Measurements from ENCODE around the gene FTO.
A peak's percentile ranks its signal among the peaks of the same experiment; 100 is the strongest.

Gene FTO

DNA sequence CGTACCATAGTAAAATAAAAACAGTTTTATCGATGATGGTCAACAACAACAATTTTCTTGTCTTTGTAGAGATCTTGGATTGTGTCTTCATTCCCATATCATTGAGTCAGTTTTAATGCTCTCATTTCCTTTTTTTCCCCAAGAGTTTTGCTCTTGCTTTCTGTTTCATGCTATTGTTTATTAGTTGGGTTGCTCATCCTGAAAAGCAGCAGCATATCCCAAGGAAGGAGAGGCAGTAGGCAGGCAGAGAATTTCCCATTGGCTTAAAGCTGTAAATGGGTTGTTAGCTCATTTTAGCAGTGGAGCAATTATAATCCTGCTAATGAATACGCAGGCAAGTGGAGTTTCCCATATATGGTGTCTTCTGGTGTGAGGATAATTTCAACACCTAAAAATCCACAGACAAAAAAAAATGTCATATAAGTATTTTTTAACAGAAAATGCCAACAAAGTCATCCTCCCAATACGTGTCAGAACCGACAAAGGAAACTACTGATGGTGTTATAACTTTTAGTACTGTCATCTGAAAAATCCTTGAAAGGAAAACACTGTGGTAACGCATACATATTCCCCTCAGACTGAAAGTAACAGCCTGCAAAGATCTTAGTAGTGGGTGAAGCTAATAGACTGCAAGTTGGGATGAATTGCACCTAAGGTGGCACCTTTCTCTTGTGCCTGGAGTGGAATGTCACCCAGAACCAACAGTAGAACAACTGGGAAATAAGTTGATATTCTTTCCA lies 218.3 kb downstream of the FTO start:
- FAIRE-seq (no peak), DNase-seq (ENCODE audit: insufficient read length, low spot score) (no peak)

DNA sequence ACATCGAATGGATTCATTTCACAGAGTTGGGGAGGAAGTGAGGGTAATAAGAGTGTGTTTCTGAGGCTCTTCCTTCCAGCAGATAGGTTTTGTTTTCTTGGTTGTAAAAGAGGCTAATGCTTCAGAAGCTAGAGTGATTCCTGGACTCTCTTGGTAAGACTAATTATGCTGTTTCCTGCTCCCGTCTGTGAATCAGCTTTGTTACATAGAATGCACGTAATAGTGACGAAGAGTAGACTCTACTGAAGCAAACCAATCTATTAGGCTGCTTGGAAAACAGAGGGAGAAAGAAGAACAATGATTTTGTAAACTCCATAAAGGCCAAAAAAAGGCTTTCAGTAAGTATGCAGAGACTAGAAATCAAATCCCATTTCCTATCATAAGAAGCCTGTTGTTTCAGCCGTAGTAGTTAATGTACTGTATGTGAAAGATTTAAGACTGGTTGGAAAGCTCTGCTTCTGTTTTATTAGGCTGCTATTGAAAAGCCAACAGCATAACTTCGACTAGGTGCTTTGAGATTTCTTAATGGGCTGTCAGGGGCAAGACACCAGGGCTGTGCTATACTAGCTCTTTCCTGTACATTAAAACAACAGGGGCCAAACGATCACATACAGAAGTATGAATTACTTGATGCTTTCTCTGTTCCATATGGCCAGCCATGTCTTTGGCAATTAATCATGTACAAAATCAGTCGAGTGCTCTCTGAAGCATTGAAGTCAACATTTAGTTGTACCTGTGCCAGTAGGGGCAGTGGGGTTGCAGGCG lies 219.0 kb downstream of the FTO start:
- DNase-seq (ENCODE audit: insufficient read length, low spot score): no peak
- FAIRE-seq: no peak

DNA sequence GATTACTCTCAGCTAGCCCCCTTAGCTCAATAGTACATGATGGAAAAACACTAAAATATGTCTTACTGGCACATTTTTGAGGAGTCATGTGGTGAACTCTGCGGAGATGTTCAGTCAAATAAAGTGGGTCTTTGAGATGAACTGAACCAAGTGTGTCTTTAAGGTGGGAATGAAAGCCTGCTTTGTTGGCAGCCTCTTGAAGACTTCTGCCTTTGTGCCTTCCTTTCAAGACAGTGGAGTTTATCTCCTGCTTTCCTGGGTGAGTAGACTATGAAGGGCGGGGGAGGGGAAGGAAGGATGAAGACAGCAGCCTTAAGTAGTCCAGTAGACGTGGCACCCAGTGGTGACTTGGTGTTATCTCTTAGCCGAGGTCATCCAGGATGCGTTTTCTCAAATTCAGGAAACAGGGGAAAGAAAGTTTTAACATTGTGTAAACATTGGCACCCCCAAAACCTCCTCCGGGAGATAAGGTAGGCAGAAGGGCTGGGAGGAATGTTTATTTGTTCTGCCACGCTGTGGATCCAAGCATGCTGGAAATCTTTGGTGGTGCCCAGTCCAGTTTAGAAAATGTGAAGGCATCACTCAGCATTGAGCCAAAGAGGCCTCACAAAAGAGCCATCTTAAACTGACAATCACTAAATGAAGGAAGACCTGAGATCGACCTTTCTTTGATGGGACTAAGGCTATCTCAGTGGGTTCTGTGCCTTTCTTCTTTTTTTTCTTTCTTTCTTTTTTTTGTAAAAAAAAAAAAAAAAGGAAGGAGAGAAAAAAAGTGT lies 220.6 kb downstream of the FTO start:
- FAIRE-seq: no peak

DNA sequence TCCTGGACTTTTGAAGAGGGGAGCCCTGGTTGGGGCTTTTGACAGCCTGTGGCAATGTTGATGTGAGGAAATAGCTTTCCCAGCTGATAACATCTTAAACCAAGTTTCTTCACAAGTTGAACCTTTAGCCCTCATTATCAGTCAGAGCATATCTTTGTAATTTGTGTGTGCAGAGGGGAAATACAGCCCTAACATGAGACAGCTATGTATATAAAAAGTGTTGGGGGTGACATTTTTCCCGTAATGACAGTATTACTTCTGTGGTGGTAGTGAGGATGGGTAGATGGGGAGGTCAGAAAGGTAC lies 221.1 kb downstream of the FTO start:
- no peak for FAIRE-seq
- no peak for DNase-seq (ENCODE audit: insufficient read length, low spot score)

More for the DNA sequence above, 220.6 kb downstream of the FTO start:
- no peak for DNase-seq (ENCODE audit: insufficient read length, low spot score)

DNA sequence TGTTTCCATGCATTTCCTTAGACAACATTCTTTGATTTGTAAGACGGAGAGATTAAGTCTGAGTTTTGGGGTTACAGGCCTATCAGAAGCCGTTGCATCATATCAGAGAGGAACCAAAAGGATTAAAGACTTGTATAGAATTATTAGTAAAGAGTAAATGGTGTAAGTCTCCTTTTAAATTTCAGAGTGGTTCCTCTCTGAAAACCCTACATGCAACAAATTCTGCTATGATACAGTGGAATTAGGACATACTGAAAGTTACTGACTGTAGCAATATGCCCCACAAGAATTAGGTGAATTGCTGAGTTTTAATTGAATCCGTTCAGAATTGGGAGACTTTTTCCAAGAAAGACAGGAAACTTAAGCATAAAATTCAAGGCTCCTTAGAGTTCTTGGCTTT lies 221.6 kb downstream of the FTO start:
- FAIRE-seq (no peak), DNase-seq (ENCODE audit: insufficient read length, low spot score) (no peak)

DNA sequence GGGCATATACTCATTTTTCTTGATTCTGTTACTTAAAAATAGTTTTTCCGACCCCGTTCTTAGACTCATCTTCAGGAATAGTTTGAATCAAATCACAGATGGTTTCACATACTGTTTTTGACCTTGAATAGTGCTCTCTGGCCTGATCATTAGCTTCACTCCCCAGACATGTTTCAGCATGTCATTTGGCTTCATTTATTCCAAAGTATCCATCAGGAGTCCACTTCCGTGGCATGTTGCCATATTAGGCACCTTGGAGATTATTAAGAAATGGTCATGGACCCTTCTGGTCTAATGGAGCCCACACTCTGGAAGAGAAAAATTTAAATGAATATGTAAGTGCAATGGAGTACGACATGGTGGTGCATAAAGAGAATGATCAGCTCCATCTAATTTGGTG lies 222.3 kb downstream of the FTO start:
- FAIRE-seq (no peak), DNase-seq (ENCODE audit: insufficient read length, low spot score) (no peak)

DNA sequence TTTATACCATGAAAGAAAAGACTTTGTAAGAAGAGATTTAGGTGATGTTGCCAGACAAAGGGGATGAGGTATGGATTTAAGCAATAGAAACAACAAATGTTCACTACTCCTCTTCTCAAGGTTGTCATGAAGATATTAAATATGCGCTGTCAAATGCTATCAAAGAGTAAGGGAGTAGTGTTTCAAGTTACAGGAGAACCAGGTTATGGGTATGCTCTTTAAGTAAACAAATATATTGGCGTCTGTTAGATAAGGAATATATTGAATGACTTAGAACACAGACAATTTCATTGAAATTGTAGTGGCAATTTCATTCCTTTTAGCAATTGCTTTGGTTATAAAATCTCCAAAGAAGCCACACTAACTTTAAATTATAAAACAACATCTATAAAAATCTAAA lies 229.0 kb downstream of the FTO start:
- FAIRE-seq (no peak), DNase-seq (ENCODE audit: insufficient read length, low spot score) (no peak)

DNA sequence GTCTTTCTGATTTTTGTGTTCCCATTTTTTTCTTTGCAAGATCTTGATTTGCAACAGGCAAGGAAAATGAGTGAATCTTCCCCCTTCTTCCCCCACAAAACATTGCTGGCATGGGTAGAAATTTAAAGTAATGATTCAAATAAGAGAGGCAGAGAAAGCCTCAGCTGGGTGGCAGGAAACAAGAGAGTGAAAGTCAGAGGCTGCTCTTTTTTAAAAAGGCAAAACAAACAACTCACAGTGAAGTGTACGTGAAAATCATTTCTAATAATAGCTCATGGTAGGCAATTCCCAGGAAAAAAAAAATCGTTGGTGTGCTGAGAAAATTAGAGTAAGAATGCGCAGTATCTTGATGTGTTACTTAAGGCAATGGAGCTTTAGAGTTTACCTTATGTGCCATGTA lies 229.5 kb downstream of the FTO start:
- FAIRE-seq: no peak
- DNase-seq (ENCODE audit: insufficient read length, low spot score): no peak

DNA sequence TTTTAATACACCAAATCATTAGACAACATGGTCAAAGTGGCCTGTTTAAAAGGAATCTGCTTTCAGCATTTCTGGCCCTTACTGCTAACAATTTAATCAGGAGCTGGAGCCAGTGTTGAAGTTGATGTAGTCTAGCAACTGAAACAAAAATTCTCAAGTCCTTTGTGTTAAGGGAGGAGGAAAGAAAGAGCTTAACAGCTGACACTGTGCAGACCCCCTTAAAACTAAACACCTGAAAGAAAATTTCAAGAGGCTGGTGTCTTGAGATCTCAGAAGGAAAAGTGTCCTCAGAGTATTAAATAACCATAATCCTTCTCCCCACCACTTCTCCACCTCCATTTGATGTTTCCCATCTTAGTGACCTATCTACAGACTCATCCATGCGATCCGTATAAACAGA lies 232.1 kb downstream of the FTO start:
- no peak for DNase-seq (ENCODE audit: insufficient read length, low spot score)
- FAIRE-seq: no peak

DNA sequence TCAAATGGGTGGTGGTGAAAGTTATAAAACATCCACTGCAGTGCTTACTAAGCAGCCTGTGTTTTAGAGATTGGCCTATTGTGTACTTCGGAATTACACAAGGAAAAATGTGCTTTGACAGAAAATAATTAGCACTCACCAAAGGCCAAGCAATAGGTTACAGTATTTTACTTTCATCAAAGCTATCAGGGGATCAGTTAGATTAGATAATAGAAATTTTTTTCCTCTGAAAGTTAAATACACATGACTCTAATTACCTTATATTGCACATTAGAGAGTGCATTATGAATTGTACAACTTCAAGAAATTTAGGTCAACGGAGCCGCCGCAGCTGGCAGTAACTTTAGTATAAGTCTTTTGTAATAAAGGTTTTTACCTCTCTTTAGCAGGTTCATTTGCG lies 232.6 kb downstream of the FTO start:
- FAIRE-seq (no peak), DNase-seq (ENCODE audit: insufficient read length, low spot score) (no peak)

DNA sequence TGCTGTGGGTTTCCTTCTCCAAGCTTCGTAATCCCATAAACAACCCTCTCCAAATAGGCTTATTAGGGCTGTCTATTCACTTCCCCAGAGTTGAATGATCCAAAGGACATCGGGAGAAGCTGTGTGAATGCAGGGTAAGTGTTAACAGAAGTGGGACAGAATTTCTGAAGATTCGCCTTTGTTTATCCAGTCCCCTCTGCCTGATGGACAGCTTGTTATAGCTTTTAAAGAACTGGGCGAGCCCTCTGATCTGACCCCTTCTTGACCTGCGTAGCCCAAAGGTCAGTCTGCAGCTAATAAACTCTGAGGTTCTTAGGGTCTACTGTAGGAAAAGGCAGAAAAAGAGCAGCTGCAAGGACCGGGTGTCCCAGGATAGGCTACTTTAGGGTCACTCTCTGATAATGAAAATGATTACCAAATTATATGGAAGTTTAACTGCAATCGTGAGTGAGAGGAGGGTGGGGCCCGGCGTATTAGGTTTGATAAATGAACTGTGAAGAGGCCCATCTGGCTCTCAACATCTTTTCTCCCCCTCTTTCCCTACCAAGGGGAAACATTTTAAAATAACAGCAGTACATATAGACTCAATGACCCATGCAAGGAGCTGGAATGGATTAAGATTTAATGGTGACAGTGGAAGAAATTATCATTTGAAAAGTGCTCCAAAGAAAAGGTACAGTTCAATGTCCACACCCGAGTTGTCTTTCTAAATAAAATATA lies 233.4 kb downstream of the FTO start:
- no peak for FAIRE-seq
- no peak for DNase-seq (ENCODE audit: insufficient read length, low spot score)

DNA sequence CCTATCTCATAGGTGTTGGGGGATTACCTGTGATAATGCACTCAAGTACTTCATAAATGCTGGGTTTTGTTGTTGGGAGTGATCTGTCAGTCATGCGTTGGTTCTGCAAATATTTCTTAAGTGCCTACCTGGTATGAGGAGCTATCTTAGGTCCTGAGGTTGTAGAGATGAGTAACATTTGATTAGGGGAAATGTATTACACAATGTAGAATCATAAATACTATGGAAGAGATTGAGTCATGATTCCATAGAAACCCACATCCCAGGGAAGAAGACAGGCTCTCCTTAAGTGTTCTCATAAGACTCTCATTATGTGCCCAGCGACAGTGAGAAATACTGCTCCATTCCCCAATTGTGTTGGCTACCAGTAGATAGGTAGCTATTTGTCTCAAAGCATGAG lies 240.1 kb downstream of the FTO start:
- DNase-seq (ENCODE audit: insufficient read length, low spot score): no peak
- no peak for FAIRE-seq

DNA sequence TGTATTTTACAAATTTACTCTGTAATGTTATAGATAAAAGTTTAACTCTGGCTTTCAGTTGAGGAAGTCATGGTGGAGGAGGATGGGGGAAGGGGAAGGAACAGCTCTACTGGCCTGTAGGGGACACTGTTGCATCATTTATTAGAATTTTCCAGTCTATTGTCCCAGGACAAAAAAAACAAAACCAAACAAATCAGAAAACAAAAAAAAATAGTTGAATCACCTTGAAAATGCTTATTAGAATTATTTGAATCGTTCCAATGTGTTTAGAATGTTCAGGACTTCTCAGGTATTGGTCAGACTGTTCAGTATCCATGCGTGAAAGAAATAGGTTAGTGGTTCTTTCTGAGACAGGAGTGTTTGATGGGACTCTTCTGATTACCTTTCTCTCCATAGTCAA lies 242.0 kb downstream of the FTO start:
- FAIRE-seq: peak; percentile 60

DNA sequence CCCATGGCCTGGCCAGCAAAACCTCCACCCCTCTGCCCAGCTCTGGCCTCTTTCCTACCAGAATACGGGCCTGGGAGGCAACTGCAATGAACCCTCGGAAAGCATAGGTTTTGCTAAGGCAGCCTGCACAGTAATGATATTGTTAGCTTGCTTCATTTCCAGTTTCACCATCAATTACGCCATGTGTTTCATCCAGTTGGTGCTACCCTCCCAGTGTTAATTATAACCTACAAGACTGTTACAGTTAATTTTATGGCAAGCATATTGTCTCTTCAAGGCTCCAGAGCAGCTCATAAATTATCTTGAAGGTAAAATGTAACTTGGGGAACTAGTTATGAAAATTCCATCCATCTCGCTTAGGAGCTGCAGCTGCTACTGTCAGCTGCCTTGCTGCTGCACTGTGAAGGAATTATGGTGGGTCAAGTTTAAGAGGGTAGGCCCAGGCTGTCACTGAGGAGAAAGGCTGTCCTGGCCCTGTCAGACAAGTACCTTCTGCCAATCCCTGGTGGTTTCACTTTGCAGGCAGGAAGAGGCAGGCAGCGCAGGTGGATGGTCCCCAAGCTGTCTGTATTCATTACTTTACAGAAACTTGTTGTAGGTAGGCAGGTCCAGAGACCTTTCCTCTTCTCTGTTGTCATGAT lies 242.9 kb downstream of the FTO start:
- no peak for FAIRE-seq
- no peak for DNase-seq (ENCODE audit: insufficient read length, low spot score)

More for the DNA sequence above, 242.0 kb downstream of the FTO start:
- DNase-seq (ENCODE audit: insufficient read length, low spot score): no peak

DNA sequence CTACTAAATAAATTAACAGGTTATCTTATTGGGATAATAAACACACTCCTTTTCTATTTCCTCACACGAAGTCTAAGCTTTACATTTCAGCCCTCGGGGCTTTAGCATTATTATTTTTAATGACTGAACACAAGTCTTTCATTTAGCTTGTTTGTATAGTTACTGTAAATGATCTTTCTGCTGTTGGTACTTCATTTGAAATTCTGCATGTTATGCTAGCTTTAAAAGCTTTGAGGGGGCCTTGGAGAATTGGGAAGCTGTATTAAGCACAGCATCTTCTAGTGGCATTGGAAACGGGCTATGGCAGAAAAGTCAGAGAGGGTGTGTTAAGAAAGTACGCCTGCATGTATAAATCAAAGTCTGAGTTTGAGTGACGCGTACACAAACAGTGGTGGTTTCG lies 243.7 kb downstream of the FTO start:
- no peak for FAIRE-seq
- DNase-seq (ENCODE audit: insufficient read length, low spot score): no peak

DNA sequence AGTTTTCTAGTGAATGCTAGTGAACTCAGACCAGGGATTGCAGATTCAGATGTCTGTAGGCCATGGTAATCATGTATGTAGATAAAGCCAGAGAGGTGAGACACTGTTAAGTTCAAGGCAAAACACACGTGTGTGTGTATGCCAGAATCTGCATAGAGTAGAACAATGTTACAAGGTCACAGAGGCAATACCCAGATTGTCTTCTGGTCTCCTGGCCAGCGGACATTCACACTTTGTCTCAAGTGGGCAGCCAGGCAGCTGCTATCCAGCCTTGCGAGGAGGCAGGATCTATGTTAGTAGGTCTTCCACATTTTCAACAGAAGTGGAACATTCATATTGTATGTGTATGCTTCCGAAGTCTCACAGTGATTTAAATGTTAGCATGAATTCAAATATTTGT lies 244.4 kb downstream of the FTO start:
- FAIRE-seq: no peak
- DNase-seq (ENCODE audit: insufficient read length, low spot score): no peak

DNA sequence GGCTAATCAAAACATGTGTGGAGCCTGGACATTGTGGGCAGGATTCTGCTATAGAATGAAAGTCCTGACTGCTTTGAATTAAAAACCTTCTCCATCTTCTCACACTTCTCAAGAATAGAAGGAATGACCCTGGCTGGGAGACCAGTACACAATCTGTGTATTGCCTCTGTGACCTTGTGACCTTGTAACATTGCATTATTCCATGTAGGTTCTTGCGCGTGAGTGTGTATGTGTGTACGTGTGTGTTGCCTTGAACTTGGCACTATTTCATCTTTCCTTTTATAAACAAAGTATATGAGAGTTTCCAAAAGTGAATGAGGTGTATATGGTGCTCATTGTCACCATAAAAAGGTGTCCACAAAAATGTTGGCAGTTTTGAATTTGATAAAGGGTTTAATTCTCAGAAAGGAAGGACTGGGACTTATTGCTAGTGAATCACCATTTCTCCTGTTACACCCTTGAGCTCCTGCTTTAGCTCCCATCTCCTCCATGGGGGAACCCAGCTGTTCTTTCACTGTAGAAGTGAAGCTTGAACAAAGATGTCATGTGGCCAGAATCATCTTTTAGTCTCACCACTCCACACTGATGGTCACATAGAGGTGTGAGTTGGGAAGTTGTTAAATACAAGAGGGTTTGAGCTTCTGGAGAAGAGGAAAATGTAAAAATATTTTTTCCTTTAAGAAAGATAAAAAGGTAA lies 244.9 kb downstream of the FTO start:
- DNase-seq (ENCODE audit: insufficient read length, low spot score) (no peak), FAIRE-seq (no peak)

DNA sequence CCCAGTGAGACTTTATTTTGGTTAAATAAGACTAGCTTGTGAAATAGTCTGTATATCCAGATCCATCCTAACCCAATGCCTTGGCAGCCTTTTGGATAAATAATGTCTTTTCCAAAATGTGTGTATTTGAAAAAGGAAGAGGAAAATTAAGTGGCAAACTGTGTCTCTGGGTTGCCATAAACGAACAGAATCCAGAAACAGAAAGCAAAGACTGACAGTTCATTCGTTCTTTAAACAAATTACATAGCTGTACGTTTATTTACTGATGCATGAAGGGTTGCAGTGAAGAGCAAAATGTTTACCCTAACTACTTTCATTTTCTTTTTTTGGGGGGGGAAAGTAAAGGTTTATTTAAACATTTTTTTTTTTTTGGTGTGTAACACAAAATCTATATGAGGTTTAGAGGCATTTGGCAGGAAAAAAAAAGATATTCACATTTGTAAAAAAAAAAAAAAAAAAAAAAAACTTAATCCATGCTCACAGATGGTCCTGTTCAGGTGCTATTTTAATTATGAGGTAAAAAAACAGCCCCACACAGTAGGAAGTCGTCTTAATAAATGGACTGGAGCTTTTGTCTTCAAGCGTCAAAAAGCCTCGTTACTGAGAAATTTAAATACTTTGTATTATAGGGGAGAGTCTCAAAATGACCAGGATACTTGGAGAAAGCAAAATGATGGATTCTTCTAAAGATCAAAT lies 245.9 kb downstream of the FTO start:
- DNase-seq (ENCODE audit: insufficient read length, low spot score) (no peak), FAIRE-seq (peak; percentile 82)

DNA sequence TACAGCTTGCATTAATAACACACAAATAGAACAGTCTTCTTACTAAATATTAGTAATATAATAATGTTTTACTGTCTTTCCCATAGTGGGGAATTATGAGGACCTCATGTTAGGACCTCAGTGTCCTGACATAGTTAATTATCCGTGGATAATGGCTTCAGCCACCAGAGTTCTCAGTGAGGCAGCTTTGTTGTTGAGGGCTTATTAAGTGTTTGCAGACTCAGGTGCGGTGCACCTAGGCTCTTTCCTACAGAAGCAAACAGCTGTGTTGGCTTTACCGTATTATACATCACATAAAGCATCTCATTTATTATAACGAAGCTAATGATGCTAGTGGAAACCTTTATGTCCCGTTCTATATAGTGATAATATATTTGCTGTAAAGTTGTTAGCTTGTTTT lies 246.7 kb downstream of the FTO start:
- no peak for FAIRE-seq
- DNase-seq (ENCODE audit: insufficient read length, low spot score): no peak

Measured in GM19239 (cell line).